RKO (cell line): ENCODE data around the gene HPDL.
"Not testable (repeated sequence)": the region's sequence is repeated elsewhere in the genome, so short reads cannot be mapped to it uniquely, and the experiment has no call there.

Experiments used
- DNase-seq: peaks from one replicate; pipeline ENCODE4 v3.0.0-alpha.2; 2016; ENCODE audit warnings: low spot score

The HPDL gene

DNA sequence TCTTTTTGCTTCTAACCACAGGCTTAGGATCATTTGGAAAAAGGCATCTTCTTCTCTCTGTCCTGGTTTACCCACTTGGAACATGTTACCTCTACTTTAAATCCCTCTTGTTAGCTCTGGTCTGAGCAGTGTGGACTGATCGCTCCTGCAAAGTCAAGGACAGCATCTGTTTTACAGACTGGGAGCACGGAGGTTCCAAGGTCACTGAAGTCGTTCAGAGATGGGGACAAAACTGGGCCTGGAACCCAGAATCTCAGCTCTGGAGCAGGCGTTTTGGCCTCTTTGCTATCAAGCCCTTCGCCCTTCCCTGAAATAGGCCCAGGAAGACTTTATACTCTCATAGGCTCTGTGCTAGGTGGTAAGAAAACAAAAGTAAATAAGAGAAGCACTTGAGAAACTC is 24.8 kb downstream of the HPDL start:
- DNase-seq, result no peak

DNA sequence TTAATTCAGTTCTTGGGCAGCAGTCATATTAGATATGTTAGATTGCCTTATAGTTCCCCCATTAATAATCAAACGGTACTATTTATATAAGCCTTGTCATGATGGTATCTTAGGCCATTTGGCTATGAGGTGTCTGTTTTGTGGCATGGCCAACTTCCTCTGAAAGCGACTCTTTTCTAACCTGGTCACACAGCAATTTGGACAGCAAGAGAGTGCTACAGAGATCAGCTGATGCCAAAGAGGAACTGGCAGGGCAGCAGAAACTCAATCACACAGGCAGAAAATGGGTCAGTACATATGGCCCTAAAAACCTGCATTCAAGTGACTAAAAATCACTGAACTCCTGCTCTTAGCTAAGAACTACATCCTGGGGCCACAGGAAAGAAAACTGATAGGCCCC is 27.0 kb downstream of the HPDL start:
- DNase-seq, result no peak

DNA sequence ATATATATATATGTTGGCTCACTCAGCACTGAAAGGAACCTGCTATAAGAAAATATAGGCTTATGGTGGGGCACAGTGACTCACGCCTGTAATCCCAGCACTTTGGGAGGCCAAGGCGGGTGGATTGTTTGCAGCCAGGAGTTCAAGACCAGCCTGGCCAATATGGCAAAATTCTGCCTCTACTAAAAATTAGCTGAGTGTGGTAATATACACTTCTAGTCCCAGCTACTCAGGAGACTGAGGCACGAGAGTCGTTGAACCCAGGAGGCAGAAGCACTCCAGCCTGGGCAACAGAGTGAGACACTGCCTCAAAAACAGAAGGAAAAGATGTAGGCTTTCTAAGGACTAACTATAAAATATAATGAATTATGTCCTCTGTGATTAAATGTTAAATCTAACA is 28.1 kb downstream of the HPDL start:
- no peak for DNase-seq

DNA sequence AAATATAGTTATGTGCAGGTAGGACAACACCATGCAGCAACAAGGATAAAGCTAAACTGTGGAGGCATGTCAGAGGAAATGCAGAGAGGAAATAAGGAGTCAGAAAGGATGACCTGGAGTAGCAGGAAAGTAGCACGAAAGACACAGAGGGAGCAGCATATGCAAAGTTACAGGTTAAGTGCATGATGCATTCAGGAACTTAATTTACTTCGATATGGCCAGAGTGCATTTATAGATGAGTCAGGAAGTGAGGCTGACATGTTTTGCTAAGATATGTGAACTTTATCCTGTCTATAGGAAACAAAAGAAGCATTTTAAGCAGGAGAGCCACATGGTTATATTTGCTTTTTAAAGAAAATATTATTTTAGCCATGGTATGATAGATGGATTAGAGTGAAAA is 29.0 kb downstream of the HPDL start:
- no peak for DNase-seq

DNA sequence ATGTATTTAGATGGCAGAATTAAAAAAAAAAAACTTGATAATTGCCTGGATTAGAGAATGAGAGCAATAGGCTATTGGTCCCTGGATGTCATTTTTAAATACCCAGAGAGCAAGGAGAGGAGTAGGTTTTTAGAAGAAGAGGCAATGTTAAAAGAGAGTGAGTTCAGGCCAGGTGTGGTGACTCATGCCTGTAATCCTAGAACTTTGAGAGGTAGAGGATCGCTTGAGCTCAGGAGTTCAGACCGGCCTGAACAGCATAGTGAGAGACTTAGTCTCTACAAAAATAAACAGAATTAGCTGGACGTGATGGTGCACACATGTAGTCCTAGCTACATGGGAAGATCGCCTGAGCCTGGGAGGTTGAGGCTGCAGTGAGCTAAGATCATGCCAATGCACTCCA is 29.5 kb downstream of the HPDL start:
- DNase-seq, result no peak

DNA sequence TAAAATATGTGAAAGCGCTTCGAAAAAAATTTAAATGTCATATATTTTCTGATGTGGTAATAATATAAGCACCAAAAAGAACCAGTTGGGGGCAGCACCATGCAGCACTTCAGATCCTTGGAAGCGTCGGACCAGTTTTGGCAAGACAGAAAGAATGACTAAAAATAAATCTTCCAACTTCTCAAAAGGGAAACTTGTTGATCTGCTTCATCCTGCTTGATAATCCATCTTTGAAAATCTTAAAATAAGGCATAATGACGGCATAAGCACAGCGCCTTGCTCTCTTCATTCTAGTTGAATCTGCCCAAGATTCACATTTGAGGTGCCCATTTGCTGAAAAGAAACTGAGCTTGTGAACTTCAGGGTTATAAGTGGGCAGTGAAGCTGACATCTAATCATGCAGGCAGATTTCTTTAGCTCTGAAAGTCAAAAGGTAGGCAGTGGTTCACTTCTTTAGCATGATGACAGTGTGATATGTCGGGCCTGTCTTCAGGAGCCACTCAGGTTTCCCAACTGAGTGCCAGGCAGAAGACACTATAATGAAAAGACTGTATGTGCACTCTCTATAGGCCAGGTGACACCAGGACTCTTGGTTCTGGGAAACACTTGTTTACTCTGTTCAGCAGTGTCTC is 33.3 kb downstream of the HPDL start:
- DNase-seq, result peak; percentile 60

DNA sequence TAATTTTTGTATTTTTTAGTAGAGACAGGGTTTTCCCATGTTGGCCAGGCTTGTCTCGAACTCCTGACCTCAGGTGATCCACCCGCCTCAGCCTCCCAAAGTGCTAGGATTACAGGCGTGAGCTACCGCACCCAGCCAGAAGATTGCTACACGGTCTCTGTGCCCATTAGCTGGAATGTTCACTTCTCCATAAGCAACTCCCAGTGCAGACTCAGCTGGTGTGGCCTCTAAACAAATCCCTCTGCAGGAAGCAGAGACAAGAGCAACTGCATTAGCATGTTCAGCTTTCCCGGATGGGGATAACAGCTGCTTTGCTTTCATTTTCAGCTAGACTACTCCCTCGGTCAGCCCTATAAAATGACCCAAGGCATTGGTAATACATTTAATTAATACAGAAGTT is 34.3 kb downstream of the HPDL start:
- not testable (repeated sequence) for DNase-seq

DNA sequence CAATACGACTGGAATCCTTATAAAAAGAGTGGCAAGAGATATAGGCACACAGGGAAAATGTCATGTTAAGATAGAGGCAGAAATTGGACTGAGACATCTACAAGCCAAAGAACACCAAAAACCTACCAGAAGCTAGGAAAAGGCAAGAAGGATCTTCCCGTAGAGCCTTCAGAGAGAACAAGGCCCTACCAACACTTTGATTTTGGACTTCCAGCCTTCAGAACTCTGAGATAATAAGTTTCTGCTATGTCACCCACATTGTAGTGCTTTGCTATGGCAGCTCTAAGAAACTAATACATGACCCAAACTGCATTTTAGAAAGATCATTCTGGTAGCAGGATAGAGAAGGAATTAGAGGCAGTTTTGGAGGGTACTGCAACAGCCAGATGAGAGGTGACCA is 37.6 kb downstream of the HPDL start:
- no peak for DNase-seq

DNA sequence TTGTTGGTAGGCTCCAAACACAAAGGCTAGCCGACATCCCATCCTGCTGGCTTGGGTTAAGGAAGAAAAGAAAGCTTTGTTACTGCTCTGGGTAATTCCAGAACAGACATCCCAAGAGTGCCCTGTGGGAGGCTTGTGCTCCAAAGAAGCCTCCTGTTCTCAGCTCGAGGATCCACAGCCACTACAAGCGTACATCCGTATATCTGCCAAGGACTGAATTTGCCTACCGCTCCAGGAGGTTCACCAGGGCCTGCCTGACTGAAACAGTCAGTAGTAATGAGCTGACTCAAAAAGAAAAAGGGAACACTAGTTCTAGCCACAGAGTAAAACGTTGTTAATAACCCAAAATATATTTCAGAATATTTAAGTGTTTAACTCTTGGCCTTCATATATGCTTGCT is 38.4 kb downstream of the HPDL start:
- no peak for DNase-seq

DNA sequence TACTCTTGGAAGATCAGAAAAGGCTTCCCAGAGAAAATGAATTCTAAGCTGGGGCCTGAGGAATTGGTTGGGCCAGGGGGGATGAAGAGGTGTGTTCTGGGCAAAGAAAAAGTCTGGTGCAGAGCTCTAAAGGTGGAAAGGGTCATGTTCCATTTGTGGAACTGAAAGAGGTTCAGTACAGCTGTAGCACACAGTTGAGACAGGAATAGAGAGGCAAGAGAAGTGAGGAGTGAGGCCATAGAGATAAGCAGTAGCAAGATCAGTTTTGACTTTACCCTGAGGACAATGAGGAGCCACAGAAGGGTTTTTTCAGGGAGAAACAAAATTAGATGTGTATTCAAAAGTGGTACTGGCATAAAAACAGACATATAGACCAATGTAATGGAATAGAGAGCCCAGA is 43.9 kb downstream of the HPDL start:
- no peak for DNase-seq

DNA sequence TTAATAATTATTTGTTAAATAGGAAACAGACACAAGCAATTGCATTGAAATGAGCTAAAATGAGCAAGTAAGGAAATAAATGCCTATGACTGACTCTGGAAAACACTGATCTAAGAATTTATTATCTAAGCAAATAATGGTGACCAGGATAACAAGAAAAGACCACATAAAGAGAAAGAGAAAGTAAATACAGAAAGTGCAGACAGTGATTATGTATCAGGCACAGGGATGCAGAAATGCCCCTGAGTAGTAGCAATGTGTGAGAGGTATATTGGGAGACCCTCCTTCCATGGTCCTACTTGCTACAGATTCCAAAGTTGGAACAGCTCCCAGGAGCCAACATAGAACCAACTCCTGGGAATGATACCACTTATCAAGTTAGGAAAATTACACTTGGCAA is 46.9 kb downstream of the HPDL start:
- no peak for DNase-seq

DNA sequence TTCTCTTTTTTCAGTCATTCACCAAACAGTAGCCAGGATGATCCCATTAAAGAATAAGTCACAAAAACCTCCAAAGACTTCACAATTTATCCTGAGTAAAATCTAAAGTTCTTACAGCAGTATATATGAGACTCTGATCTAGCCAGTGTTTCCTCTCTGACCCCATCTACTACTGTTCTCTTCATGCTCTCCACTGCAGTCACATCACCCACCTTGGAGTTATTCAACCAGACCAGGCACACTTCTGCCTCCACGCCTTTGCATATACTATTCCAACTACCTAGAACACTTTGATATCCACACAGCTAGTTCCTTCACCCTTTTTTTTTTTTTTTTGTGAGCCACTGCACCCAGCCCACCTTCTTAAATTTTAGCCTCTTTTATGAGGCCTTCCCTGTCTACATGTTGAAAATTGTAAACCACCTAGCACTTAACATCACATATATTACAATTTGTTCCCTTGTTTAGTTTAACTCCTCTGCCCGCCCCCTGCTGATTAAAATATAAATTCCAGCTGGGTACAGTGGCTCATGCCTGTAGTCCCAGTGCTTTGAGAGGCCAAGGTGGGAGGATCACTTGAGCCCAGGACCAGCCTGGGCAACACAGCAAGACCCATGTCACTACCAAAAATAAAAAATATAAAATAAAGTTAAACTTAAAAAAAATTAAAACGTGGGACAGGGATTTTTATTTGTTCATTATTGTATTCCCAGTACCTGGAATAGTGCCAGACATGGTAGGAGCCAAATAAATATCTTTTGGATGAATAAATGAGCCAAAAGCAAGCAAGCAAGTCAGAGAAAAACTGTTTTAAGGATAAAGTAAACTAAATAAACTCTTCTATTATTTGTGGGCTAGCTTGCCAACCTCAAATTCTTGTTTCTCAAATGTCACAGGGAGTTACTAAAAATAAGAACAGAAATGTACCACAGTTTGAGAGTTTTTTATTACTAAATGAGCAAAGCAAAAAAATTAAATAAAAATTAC is 48.7 kb downstream of the HPDL start:
- no peak for DNase-seq

DNA sequence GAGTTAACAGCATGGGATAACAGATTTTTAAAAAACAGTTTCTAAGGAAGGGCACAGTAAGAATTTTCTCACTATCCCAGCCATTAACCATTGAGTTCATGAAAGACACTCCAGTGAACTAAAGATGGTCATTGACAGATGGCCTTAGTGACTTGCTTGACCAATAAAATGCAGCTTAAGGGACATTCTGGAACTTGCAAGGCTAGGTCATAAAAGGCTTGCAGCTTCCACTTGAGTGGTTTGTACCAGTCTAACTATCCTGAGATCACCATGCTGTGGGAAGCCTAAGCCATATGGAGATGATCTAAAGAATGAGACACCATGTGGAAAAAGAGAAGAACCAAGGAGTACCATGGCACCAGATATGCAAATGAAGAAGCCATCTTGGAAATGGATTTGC is 51.5 kb downstream of the HPDL start:
- DNase-seq, result no peak
